ENCODE data around the gene GRAMD2B.
"Not testable (repeated sequence)": the region's sequence is repeated elsewhere in the genome, so short reads cannot be mapped to it uniquely, and the experiment has no call there.

Gene GRAMD2B

GRCh38 chr5:126513302-126513701, 90.1 kb downstream of the GRAMD2B start:
- no peak for DNase-seq (ENCODE audit: low read depth)

- no peak for DNase-seq (ENCODE audit: low read depth)
These were observed 90.5 kb downstream of the GRAMD2B start for GRCh38 chr5:126513703-126514102.

GRCh38 chr5:126514131-126514557, 90.9 kb downstream of the GRAMD2B start:
- no peak for DNase-seq (ENCODE audit: low read depth)

- DNase-seq (ENCODE audit: low read depth): no peak
These were observed 91.4 kb downstream of the GRAMD2B start for GRCh38 chr5:126514558-126515141.

- DNase-seq (ENCODE audit: low read depth): no peak
These were observed 92.1 kb downstream of the GRAMD2B start for GRCh38 chr5:126515337-126515736.

GRCh38 chr5:126516133-126516532, 92.9 kb downstream of the GRAMD2B start:
- no peak for DNase-seq (ENCODE audit: low read depth)

- DNase-seq (ENCODE audit: low read depth): no peak
These were observed 93.6 kb downstream of the GRAMD2B start for GRCh38 chr5:126516852-126517251.

GRCh38 chr5:126519223-126519622, 96.0 kb downstream of the GRAMD2B start:
- not testable (repeated sequence) for DNase-seq (ENCODE audit: low read depth)

GRCh38 chr5:126519637-126520592, 96.7 kb downstream of the GRAMD2B start:
- DNase-seq (ENCODE audit: low read depth): no peak

- no peak for DNase-seq (ENCODE audit: low read depth)
These were observed 97.4 kb downstream of the GRAMD2B start for GRCh38 chr5:126520593-126520953.

GRCh38 chr5:126521130-126521529, 97.9 kb downstream of the GRAMD2B start:
- no peak for DNase-seq (ENCODE audit: low read depth)

- DNase-seq (ENCODE audit: low read depth): no peak
These were observed 100.8 kb downstream of the GRAMD2B start for GRCh38 chr5:126523818-126524510.

GRCh38 chr5:126525630-126526245, 102.5 kb downstream of the GRAMD2B start:
- no peak for DNase-seq (ENCODE audit: low read depth)

GRCh38 chr5:126526493-126526892, 103.3 kb downstream of the GRAMD2B start:
- no peak for DNase-seq (ENCODE audit: low read depth)

- no peak for DNase-seq (ENCODE audit: low read depth)
These were observed 103.9 kb downstream of the GRAMD2B start for GRCh38 chr5:126527158-126527557.

GRCh38 chr5:126527892-126528291, 104.7 kb downstream of the GRAMD2B start:
- no peak for DNase-seq (ENCODE audit: low read depth)

GRCh38 chr5:126531543-126532120, 108.4 kb downstream of the GRAMD2B start:
- no peak for DNase-seq (ENCODE audit: low read depth)

GRCh38 chr5:126534553-126534952, 111.3 kb downstream of the GRAMD2B start:
- no peak for DNase-seq (ENCODE audit: low read depth)

GRCh38 chr5:126535856-126536545, 112.8 kb downstream of the GRAMD2B start:
- DNase-seq (ENCODE audit: low read depth): no peak

GRCh38 chr5:126536874-126537273, 113.7 kb downstream of the GRAMD2B start:
- DNase-seq (ENCODE audit: low read depth): no peak

GRCh38 chr5:126538579-126538978, 115.4 kb downstream of the GRAMD2B start:
- DNase-seq (ENCODE audit: low read depth): no peak
